Left lung (tissue), 10 donors: ENCODE results near the gene PIP4K2A. TPM values are rescaled to one million over a fixed set of nuclear protein-coding genes. Genes with fewer than 3 reads are reported as not detected.

ENCODE experiments used
- ATAC-seq: fragments of 200-7000 bp; cut with Tn5 transposase; one replicate; pipeline ENCODE4 v1.9.1; 2020; ENCODE audit warnings: moderate library complexity
- DNase-seq, 4 donors: peaks; one replicate each; pipeline ENCODE4 v3.0.0-alpha.2; 2013 to 2020
- H3K27ac ChIP-seq, 2 donors: fragments of 200-600 bp; sonication (generic) in 1 of 2; one replicate each; pipeline versions ENCODE4 v1.5.0 to v1.8.0; 2020 to 2021
- H3K27me3 ChIP-seq, 2 donors: fragments of 200-600 bp; sonication (generic) in 1 of 2; one replicate each; pipeline versions ENCODE4 v1.5.0 to v1.8.0; 2020 to 2021
- H3K36me3 ChIP-seq, 2 donors: fragments of 200-600 bp; sonication (generic) in 1 of 2; one replicate each; pipeline versions ENCODE4 v1.5.0 to v1.8.0; 2020 to 2021
- H3K4me1 ChIP-seq, 2 donors: fragments of 200-600 bp; one replicate each; pipeline ENCODE4 v1.8.0; 2021
- H3K4me3 ChIP-seq, 2 donors: fragments of 200-600 bp; sonication (generic) in 1 of 2; one replicate each; pipeline versions ENCODE4 v1.5.0 to v1.8.0; 2020 to 2021; ENCODE audit warnings: mild to moderate bottlenecking in 1 of 2
- H3K9me3 ChIP-seq, 2 donors: fragments of 200-600 bp; sonication (generic) in 1 of 2; one replicate each; pipeline versions ENCODE4 v1.5.0 to v1.8.0; 2020 to 2021
- CTCF ChIP-seq, 2 donors: fragments of 200-600 bp; sonication (generic) in 1 of 2; IDR thresholded peaks; one replicate each; pipeline versions ENCODE4 v1.5.0 to v1.8.0; 2021; ENCODE audit warnings: antibody characterized with exemption in 2 of 2
- intact Hi-C, 2 donors: fragments of 100-400 bp; cut with DNase I; formaldehyde crosslinking; loops; one replicate each; pipeline versions ENCODE4 v1.11.2 to v1.14.2; 2022
- polyA plus RNA-seq, 6 donors: library from polyadenylated mRNA; unstranded; fragments of 120-200 nt; gene quantifications; one replicate each; pipeline ENCODE4 v1.2.1, GENCODE V29; 2013; ENCODE audit not compliant: insufficient read length in 6 of 6
- total RNA-seq, 2 donors: library from RNA; stranded (reverse); fragmentation: NEBNext Ultra II Directional; extraction: Animal tissue kit (Norgen Biotek cat#: 25700); gene quantifications; one replicate each; pipeline ENCODE4 v1.2.1, GENCODE V29; 2021
- donor health status: DM: no; HTN: yes; CAD: no.
- donor health status: DM: no; HTN: no; CAD: no.

PIP4K2A gene
- total and polyA plus RNA-seq, 8 donors: 24.9 to 53.8 (median 29.5) TPM

- no peaks in the 10 kb centered on the region for H3K27me3 ChIP-seq
- H3K4me3 ChIP-seq: no peak overlapping the region
- H3K9me3 ChIP-seq: no peaks in the 10 kb centered on the region
- TF ChIP-seq CTCF (IDR thresholded peaks at IDR 0.05): no peak
- H3K4me1 ChIP-seq: no peaks in the 10 kb centered on the region
- ATAC-seq (no peak), DNase-seq (no peak)
- H3K27ac ChIP-seq: no peak overlapping the region
- H3K36me3 ChIP-seq: no peaks in the 10 kb centered on the region
- intact Hi-C loops: no loop called here
Observed at GRCh38 chr10:22495396-22495795, 219.0 kb downstream of the PIP4K2A start.

DNA sequence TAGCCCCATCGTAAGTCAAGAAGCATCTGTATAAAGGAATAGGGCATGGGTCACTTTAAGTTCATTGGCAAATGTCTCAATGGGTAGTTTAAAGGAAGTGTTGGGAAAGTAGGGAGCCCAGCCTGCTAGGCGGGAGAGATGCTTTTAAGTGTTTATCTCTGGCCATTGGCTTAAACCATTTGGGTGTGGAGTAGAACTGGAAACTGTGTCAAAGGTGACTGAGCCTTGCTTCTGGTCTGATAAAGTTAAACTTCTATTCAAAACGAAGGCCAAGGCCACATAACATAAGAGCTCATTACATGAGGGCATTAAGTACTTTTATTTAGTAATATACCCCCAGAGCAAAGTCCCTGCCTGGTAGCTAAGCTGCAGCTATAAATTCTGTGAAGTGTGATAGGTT, 220.4 kb downstream of the PIP4K2A start:
- ATAC-seq: no peak
- H3K4me1 ChIP-seq: no peaks in the 10 kb centered on the region
- intact Hi-C loops: no loop called here
- DNase-seq: no peak
- H3K27me3 ChIP-seq: no peaks in the 10 kb centered on the region
- H3K4me3 ChIP-seq: no peak overlapping the region
- no peak for TF ChIP-seq CTCF (IDR thresholded peaks at IDR 0.05)
- H3K9me3 ChIP-seq: no peaks in the 10 kb centered on the region
- H3K36me3 ChIP-seq: no peaks in the 10 kb centered on the region
- no peak overlapping the region for H3K27ac ChIP-seq

GRCh38 chr10:22491931-22492615, 222.3 kb downstream of the PIP4K2A start:
- Histone ChIP-seq H3K4me1 (no peaks in the 10 kb centered on the region), H3K27ac (no peak overlapping the region), H3K36me3 (no peaks in the 10 kb centered on the region), H3K4me3 (no peak overlapping the region), H3K9me3 (no peaks in the 10 kb centered on the region), H3K27me3 (no peaks in the 10 kb centered on the region)
- ATAC-seq (no peak), DNase-seq (no peak)
- TF ChIP-seq CTCF (IDR thresholded peaks at IDR 0.05): no peak
- intact Hi-C loops: no loop called here

DNA sequence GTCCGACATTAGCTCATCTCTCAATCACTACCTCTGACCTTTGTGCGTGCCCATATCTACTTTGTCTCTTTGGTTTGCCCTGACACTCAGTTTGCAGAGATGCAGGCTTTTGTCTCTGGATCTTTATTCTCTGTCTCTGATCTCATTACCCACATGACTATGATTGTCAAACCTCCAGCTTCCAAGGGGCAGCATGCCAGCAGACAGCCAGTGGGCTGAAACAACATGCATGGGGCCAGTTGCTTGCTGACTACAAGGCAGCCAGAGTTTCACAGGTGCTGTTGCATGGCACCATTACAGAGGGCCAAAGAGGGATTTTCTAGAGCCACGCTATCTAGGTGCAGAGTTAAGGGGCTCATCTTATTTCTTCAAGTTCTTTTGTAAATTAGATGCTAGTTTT, 222.9 kb downstream of the PIP4K2A start:
- no peak for ATAC-seq
- no peak overlapping the region for H3K4me3 ChIP-seq
- H3K27ac ChIP-seq: no peak overlapping the region
- DNase-seq: no peak
- no peaks in the 10 kb centered on the region for H3K9me3 ChIP-seq
- intact Hi-C loops: no loop called here
- no peaks in the 10 kb centered on the region for H3K27me3 ChIP-seq
- no peaks in the 10 kb centered on the region for H3K4me1 ChIP-seq
- no peaks in the 10 kb centered on the region for H3K36me3 ChIP-seq
- no peak for TF ChIP-seq CTCF (IDR thresholded peaks at IDR 0.05)

DNA sequence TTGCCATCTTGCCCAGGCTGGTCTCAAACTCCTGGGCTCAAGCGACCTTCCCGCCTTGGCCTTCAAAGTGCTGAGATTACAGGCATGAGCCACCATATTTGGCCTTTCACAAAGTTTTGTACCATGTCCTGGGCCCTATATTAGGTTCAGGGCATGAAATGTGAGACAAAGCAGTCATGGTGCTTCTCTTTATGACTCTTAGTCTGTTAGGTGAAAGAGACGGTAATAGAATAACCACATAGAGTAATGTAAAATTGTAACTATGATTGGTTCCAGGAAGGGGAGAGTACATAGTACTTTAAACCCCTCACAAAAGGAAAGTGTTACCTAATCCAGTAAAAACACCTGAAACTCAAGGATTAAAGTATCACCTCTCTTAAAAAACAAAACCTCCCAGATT, 224.4 kb downstream of the PIP4K2A start:
- no peak for ATAC-seq

More for the DNA sequence above, 224.4 kb downstream of the PIP4K2A start:
- Histone ChIP-seq H3K36me3 (no peaks in the 10 kb centered on the region), H3K4me3 (no peak overlapping the region), H3K27ac (no peak overlapping the region), H3K4me1 (no peaks in the 10 kb centered on the region), H3K27me3 (no peaks in the 10 kb centered on the region), H3K9me3 (no peaks in the 10 kb centered on the region)
- no peak for DNase-seq
- TF ChIP-seq CTCF (IDR thresholded peaks at IDR 0.05): no peak
- intact Hi-C loops: no loop called here
